Panc1 (cell line): ENCODE data around the gene PTGES. TPM values are rescaled to one million over a fixed set of nuclear protein-coding genes. Genes with fewer than 3 reads are reported as not detected.

Experiments used
- ATAC-seq: fragments of 200-7000 bp; cut with Tn5 transposase; 2 replicates; pipeline ENCODE4 v1.9.1; 2020; ENCODE audit warnings: mild to moderate bottlenecking, moderate library complexity
- BruUV-seq: library from RNA; stranded (reverse); fragments of 400-500 nt; replicated peaks from 2 replicates; lab custom pipeline; 2021; lab: Mats Ljungman, UMichigan
- CTCF ChIA-PET: fragments of 300-600 bp; sonication (Branson Sonifier 250); formaldehyde crosslinking; loops from one replicate; lab custom pipeline; 2022; ENCODE audit warnings: antibody characterized with exemption; lab: Charles Lee
- POLR2A ChIA-PET: fragments of 300-600 bp; sonication (Branson Sonifier 250); formaldehyde crosslinking; loops from one replicate; lab custom pipeline; 2022; ENCODE audit warnings: antibody characterized with exemption; lab: Charles Lee
- DNase-seq: peaks from one replicate; pipeline ENCODE4 v3.0.0-alpha.2; 2010; ENCODE audit warnings: low read depth, low spot score
- H3K27ac ChIP-seq: 2 replicates; pipeline ENCODE4 v1.5.1; 2011; ENCODE audit warnings: mild to moderate bottlenecking, low read length, inconsistent platforms
- H3K27me3 ChIP-seq: fragments of 200-500 bp; sonication (Bioruptor generic); 2 replicates; pipeline ENCODE4 v1.6.0; 2014; ENCODE audit warnings: low read length, inconsistent platforms; ENCODE audit not compliant: control insufficient read depth, insufficient read depth
- H3K36me3 ChIP-seq: fragments of 200-500 bp; sonication (Bioruptor generic); 2 replicates; pipeline ENCODE4 v1.5.1; 2014; ENCODE audit warnings: inconsistent platforms, mild to moderate bottlenecking, low read length, moderate library complexity; ENCODE audit not compliant: control insufficient read depth, insufficient read depth
- H3K4me1 ChIP-seq: 2 replicates; pipeline ENCODE4 v1.5.1; 2011; ENCODE audit warnings: inconsistent platforms, mild to moderate bottlenecking, low read length, moderate library complexity; ENCODE audit not compliant: control insufficient read depth, insufficient read depth
- H3K4me3 ChIP-seq, 2 experiments: 2 replicates each; pipeline ENCODE4 v1.5.1; 2011 to 2012; ENCODE audit warnings: low read depth in 2 of 2, low read length in 2 of 2, mild to moderate bottlenecking in 2 of 2, inconsistent platforms in 1 of 2, moderate library complexity in 1 of 2
- H3K9me3 ChIP-seq: fragments of 200-500 bp; sonication (Bioruptor generic); 2 replicates; pipeline ENCODE4 v1.5.1; 2014; ENCODE audit warnings: low read depth, mild to moderate bottlenecking, inconsistent platforms, low read length, moderate library complexity; ENCODE audit not compliant: control insufficient read depth, insufficient read depth
- CTCF ChIP-seq: fragments of 450-650 bp; IDR thresholded peaks from 2 replicates; pipeline ENCODE4 v1.5.1; 2017; ENCODE audit warnings: mild to moderate bottlenecking
- POLR2AphosphoS5 ChIP-seq: IDR thresholded peaks from 2 replicates; pipeline ENCODE4 v1.6.1; 2012; ENCODE audit warnings: mild to moderate bottlenecking, low read depth, low read length, moderate library complexity
- SIN3A ChIP-seq: IDR thresholded peaks from 2 replicates; pipeline ENCODE4 v1.6.1; 2012; ENCODE audit warnings: low read depth, mild to moderate bottlenecking, low read length, moderate library complexity, borderline replicate concordance; ENCODE audit not compliant: insufficient read depth
- TCF7L2 ChIP-seq: IDR thresholded peaks from 2 replicates; pipeline ENCODE4 v1.6.1; 2011; ENCODE audit warnings: mild to moderate bottlenecking, low read depth, low read length, inconsistent platforms
- in situ Hi-C: cut with HindIII; loops from 2 replicates; pipeline ENCODE4 v1.10.0; 2016; ENCODE audit warnings: low sequenced_read_pairs, low pct_unique_long_range_greater_than_20kb
- intact Hi-C: fragments of 100-400 bp; cut with micrococcal nuclease; formaldehyde crosslinking; loops from one replicate; pipeline ENCODE4 v1.10.0; 2022; ENCODE audit not compliant: unreplicated experiment
- total RNA-seq: library from RNA; stranded (reverse); gene quantifications from one replicate; pipeline ENCODE4 v1.2.1, GENCODE V29; 2021; ENCODE audit not compliant: unreplicated experiment
- TF ChIP-seq, protein P1 (sequence below), 2 experiments: IDR thresholded peaks; 2 replicates each; pipeline ENCODE4 v1.6.1; 2011 to 2012; ENCODE audit warnings: low read depth in 2 of 2, control low read depth in 1 of 2, low read length in 1 of 2, mild to moderate bottlenecking in 1 of 2, moderate library complexity in 1 of 2; ENCODE audit not compliant: insufficient read depth in 1 of 2

The PTGES gene
- total RNA-seq, 1 experiment from 2014 or later: 1.1 TPM

GRCh38 chr9:129755151-129755550, 2.3 kb upstream of the PTGES start:
- CTCF ChIA-PET: no interaction called here
- TF ChIP-seq SIN3A (no peak), TCF7L2 (no peak), POLR2AphosphoS5 (no peak)
- TF ChIP-seq, protein P1, sequence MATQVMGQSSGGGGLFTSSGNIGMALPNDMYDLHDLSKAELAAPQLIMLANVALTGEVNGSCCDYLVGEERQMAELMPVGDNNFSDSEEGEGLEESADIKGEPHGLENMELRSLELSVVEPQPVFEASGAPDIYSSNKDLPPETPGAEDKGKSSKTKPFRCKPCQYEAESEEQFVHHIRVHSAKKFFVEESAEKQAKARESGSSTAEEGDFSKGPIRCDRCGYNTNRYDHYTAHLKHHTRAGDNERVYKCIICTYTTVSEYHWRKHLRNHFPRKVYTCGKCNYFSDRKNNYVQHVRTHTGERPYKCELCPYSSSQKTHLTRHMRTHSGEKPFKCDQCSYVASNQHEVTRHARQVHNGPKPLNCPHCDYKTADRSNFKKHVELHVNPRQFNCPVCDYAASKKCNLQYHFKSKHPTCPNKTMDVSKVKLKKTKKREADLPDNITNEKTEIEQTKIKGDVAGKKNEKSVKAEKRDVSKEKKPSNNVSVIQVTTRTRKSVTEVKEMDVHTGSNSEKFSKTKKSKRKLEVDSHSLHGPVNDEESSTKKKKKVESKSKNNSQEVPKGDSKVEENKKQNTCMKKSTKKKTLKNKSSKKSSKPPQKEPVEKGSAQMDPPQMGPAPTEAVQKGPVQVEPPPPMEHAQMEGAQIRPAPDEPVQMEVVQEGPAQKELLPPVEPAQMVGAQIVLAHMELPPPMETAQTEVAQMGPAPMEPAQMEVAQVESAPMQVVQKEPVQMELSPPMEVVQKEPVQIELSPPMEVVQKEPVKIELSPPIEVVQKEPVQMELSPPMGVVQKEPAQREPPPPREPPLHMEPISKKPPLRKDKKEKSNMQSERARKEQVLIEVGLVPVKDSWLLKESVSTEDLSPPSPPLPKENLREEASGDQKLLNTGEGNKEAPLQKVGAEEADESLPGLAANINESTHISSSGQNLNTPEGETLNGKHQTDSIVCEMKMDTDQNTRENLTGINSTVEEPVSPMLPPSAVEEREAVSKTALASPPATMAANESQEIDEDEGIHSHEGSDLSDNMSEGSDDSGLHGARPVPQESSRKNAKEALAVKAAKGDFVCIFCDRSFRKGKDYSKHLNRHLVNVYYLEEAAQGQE (IDR thresholded peaks at IDR 0.05; ENCODE audit: insufficient read depth in 1 of 2, low read depth in 2 of 2, low read length in 1 of 2): no peak
- in situ Hi-C loops: no loop called here
- no peaks in the 10 kb centered on the region; the same call in none of the 2 replicates for H3K4me1 ChIP-seq
- BruUV-seq: no TSS peak
- H3K9me3 ChIP-seq: no peaks in the 10 kb centered on the region
- H3K36me3 ChIP-seq: no peaks in the 10 kb centered on the region; the same call in 1 of the 2 replicates
- no peaks in the 10 kb centered on the region for H3K27me3 ChIP-seq
- no peak for ATAC-seq
- H3K27ac ChIP-seq: no peak overlapping the region
- POLR2A ChIA-PET: no interaction called here
- DNase-seq: no peak
- H3K4me3 ChIP-seq: no peak overlapping the region
- intact Hi-C loops: no loop called here

DNA sequence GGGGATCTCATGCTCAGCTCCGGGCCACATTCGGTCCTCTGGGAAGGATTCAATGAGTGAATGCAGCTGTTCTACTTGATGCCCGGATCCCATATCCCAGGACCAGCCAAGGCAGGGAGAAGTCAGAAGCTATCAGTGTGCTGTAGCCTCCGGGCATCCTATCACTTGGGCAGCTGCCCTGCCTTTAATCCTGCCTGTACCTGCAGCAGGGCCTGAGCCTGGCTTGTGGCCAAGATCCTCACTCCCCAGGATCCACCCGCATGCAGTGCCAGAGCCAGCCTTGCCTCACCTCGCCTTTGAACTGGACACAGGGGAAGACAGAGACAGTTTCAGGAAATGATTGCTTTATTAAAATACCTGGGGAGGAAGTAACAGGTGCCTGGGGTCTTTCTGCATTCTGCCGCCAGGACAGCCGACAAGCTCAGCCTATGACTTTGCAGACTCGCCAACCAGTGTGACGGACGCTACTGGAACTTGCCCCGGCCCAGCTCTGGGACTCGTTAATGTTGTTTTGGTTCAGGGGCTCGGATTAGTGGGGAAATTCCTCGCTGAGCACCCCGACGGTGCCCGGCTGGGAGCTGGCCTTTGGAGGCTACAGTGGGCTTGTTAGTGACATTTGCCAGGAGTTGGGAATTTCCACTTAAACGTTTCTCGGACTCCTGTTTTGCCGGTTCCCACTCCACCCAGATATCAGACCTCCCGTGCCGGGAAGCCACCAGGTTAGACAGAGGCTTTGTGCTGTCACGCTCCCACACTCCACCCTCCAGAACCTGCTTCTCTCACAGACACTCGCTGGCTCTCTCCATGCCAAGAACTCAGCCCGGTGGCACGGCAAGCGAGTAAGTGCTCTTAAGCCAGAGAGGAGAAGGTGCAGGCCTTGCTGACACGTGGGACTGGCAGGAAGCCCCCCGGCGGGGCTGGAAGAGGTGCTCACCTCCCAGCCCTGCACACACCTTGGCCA, 721 bp downstream of the PTGES start:
- no TSS peak for BruUV-seq
- peak overlapping the region; percentile 17 to 42 for H3K4me3 ChIP-seq
- no peak overlapping the region for H3K27ac ChIP-seq
- TF ChIP-seq, protein P1 (IDR thresholded peaks at IDR 0.05; ENCODE audit: insufficient read depth in 1 of 2, low read depth in 2 of 2, low read length in 1 of 2): no peak
- no peak for TF ChIP-seq CTCF
- in situ Hi-C loops (no loop called here), intact Hi-C loops (no loop called here)
- ATAC-seq (peak; percentile 39), DNase-seq (no peak)
- no peaks in the 10 kb centered on the region; the same call in none of the 2 replicates for H3K4me1 ChIP-seq
- H3K9me3 ChIP-seq: no peaks in the 10 kb centered on the region
- H3K27me3 ChIP-seq: no peaks in the 10 kb centered on the region
- H3K36me3 ChIP-seq: no peaks in the 10 kb centered on the region; the same call in 1 of the 2 replicates
- POLR2A ChIA-PET: interaction anchor here (0.6 kb wide), 1 partner anchor 10 kb away, joined by 9 read pairs; no protein-coding TSS in a partner anchor
- CTCF ChIA-PET: interaction anchor here (0.6 kb wide), 1 partner anchor 27 kb away, joined by 4 read pairs; no protein-coding TSS in a partner anchor
